Measurements from ENCODE around the gene FOXL1.

DNA sequence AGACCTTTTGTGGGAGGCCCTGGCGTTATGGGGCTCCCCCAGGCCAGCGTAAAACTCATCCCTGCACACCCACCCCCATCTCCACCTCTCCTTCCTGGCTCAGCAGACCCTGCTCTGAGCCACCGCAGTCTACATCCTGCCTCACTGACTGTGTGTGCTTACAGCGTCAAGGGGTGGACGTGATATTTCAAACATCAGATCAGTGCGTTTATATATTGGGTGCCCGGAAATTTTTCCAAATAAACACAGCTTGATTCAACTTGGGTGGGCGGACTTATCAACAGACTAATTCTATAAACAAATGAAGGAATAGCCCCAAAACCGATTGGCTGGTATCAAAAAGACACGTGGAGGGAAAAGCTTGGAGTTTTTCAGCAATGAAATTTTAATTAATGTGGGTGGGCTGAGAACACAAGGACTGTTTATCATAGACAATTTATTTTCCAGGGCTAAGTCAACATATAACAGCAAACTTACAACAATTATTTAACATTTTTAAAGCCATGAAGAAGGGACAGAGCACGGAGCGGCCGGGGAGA lies at the start of gene FOXL1:
- TF ChIP-seq, protein P1, sequence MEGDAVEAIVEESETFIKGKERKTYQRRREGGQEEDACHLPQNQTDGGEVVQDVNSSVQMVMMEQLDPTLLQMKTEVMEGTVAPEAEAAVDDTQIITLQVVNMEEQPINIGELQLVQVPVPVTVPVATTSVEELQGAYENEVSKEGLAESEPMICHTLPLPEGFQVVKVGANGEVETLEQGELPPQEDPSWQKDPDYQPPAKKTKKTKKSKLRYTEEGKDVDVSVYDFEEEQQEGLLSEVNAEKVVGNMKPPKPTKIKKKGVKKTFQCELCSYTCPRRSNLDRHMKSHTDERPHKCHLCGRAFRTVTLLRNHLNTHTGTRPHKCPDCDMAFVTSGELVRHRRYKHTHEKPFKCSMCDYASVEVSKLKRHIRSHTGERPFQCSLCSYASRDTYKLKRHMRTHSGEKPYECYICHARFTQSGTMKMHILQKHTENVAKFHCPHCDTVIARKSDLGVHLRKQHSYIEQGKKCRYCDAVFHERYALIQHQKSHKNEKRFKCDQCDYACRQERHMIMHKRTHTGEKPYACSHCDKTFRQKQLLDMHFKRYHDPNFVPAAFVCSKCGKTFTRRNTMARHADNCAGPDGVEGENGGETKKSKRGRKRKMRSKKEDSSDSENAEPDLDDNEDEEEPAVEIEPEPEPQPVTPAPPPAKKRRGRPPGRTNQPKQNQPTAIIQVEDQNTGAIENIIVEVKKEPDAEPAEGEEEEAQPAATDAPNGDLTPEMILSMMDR (IDR thresholded peaks at IDR 0.05), result no peak
- TF ChIP-seq POLR2AphosphoS5 (IDR thresholded peaks at IDR 0.05; ENCODE audit: low read depth, low read length), result no peak; the same call in 1 of the 2 replicates
- TF ChIP-seq SIN3A (IDR thresholded peaks at IDR 0.05; ENCODE audit: borderline replicate concordance, insufficient read depth, low read depth, low read length), result no peak
